Measurements from ENCODE around the gene ZNF480.

DNA sequence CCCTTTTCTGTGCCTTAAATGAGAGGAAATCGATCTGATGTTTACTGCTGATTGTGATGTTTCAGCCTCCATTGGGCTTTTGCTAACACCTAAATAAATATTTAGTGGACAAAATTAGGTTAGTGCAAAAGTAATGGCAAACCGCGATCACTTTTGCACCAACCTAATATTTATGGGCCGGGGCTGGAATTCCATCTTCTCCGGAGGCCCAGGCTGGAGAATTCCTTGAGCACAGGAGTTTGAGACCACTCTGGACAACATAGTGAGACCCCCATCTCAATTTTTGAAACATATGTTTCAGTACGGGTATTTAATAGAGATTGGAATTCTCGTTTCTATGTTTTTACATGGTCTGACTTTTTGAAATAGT lies 73.4 kb downstream of the ZNF480 start:
- no peak for TF ChIP-seq EZH2 (IDR thresholded peaks at IDR 0.05; ENCODE audit: borderline replicate concordance, low read length)
- TF ChIP-seq, protein P1, sequence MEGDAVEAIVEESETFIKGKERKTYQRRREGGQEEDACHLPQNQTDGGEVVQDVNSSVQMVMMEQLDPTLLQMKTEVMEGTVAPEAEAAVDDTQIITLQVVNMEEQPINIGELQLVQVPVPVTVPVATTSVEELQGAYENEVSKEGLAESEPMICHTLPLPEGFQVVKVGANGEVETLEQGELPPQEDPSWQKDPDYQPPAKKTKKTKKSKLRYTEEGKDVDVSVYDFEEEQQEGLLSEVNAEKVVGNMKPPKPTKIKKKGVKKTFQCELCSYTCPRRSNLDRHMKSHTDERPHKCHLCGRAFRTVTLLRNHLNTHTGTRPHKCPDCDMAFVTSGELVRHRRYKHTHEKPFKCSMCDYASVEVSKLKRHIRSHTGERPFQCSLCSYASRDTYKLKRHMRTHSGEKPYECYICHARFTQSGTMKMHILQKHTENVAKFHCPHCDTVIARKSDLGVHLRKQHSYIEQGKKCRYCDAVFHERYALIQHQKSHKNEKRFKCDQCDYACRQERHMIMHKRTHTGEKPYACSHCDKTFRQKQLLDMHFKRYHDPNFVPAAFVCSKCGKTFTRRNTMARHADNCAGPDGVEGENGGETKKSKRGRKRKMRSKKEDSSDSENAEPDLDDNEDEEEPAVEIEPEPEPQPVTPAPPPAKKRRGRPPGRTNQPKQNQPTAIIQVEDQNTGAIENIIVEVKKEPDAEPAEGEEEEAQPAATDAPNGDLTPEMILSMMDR (conservative IDR thresholded peaks at IDR 0.05 in 1 of 2, IDR thresholded peaks at IDR 0.05 in 1 of 2; ENCODE audit: extremely low read depth in 1 of 2, insufficient read depth in 1 of 2, low read depth in 1 of 2, low read length in 2 of 2) = no peak
